Ectodermal cell (in vitro differentiated cells): ENCODE measurements around the gene CDR2.

ENCODE experiments used
- H3K27ac ChIP-seq: 2 replicates; pipeline ENCODE4 v1.7.0; 2013; ENCODE audit warnings: mild to moderate bottlenecking, low read depth, low read length; ENCODE audit not compliant: insufficient read depth, poor library complexity, severe bottlenecking
- H3K27me3 ChIP-seq: 2 replicates; pipeline ENCODE4 v1.7.0; 2013; ENCODE audit warnings: mild to moderate bottlenecking, low read length; ENCODE audit not compliant: insufficient read depth, control insufficient read depth, poor library complexity, severe bottlenecking
- H3K36me3 ChIP-seq: one replicate; pipeline ENCODE4 v1.7.0; 2013; ENCODE audit warnings: low read length; ENCODE audit not compliant: control insufficient read depth, insufficient read depth
- H3K4me1 ChIP-seq: one replicate; pipeline ENCODE4 v1.7.0; 2013; ENCODE audit warnings: low read length; ENCODE audit not compliant: control insufficient read depth, insufficient read depth
- H3K4me3 ChIP-seq: 2 replicates; pipeline ENCODE4 v1.7.0; 2013; ENCODE audit warnings: low read depth, low read length, control low read depth; ENCODE audit not compliant: insufficient read depth
- H3K9me3 ChIP-seq: 2 replicates; pipeline ENCODE4 v1.7.0; 2013; ENCODE audit warnings: mild to moderate bottlenecking, low read length, moderate library complexity; ENCODE audit not compliant: control insufficient read depth
- WGBS, 2 experiments: methylation state at CpG; one replicate each; pipeline ENCODE4 v1.1.7; 2013; ENCODE audit warnings: missing lambda C conversion rate in 2 of 2; 5-methylcytosine and 5-hydroxymethylcytosine counted together

Gene CDR2

GRCh38 chr16:22337045-22337444, 37.4 kb downstream of the CDR2 start:
- H3K4me3 ChIP-seq: no peak overlapping the region
- H3K27me3 ChIP-seq: no peaks in the 10 kb centered on the region
- no peaks in the 10 kb centered on the region for H3K9me3 ChIP-seq
- peaks cover 23% of the 10 kb centered on the region for H3K36me3 ChIP-seq
- H3K4me1 ChIP-seq: no peaks in the 10 kb centered on the region
- H3K27ac ChIP-seq: no peak overlapping the region

- no peaks in the 10 kb centered on the region for H3K9me3 ChIP-seq
- peaks cover 27% of the 10 kb centered on the region for H3K36me3 ChIP-seq
- no peak overlapping the region for H3K4me3 ChIP-seq
- no peaks in the 10 kb centered on the region for H3K4me1 ChIP-seq
- no peaks in the 10 kb centered on the region for H3K27me3 ChIP-seq
- H3K27ac ChIP-seq: no peak overlapping the region
Measured at GRCh38 chr16:22336581-22336980, 37.8 kb downstream of the CDR2 start.

GRCh38 chr16:22335668-22336246, 38.7 kb downstream of the CDR2 start:
- Histone ChIP-seq H3K4me1 (no peaks in the 10 kb centered on the region), H3K9me3 (no peaks in the 10 kb centered on the region), H3K27ac (no peak overlapping the region), H3K36me3 (peaks cover 34% of the 10 kb centered on the region), H3K4me3 (no peak overlapping the region), H3K27me3 (no peaks in the 10 kb centered on the region)
- 92 to 93% methylated on average over 3 of the region's 3 CpGs for WGBS, 2 experiments

GRCh38 chr16:22333457-22333994, 40.9 kb downstream of the CDR2 start:
- 76% methylated on average over 6 of the region's 6 CpGs for WGBS, 2 experiments
- peaks cover 35% of the 10 kb centered on the region for H3K36me3 ChIP-seq
- no peaks in the 10 kb centered on the region for H3K4me1 ChIP-seq

GRCh38 chr16:22330326-22330725, 44.1 kb downstream of the CDR2 start:
- Histone ChIP-seq H3K36me3 (peaks cover 40% of the 10 kb centered on the region), H3K27me3 (no peaks in the 10 kb centered on the region), H3K4me3 (no peak overlapping the region), H3K4me1 (no peaks in the 10 kb centered on the region), H3K9me3 (no peaks in the 10 kb centered on the region), H3K27ac (no peak overlapping the region)
- 94 to 95% methylated on average over 4 of the region's 4 CpGs for WGBS, 2 experiments

More at GRCh38 chr16:22333457-22333994, 40.9 kb downstream of the CDR2 start:
- no peak overlapping the region for H3K4me3 ChIP-seq
- no peaks in the 10 kb centered on the region for H3K27me3 ChIP-seq
- H3K27ac ChIP-seq: no peak overlapping the region
- no peaks in the 10 kb centered on the region for H3K9me3 ChIP-seq

- no peak overlapping the region for H3K27ac ChIP-seq
- peaks cover 36% of the 10 kb centered on the region for H3K36me3 ChIP-seq
- H3K27me3 ChIP-seq: no peaks in the 10 kb centered on the region
- WGBS, 2 experiments: 95 to 96% methylated on average over 9 of the region's 9 CpGs
- H3K9me3 ChIP-seq: no peaks in the 10 kb centered on the region
- no peak overlapping the region for H3K4me3 ChIP-seq
- H3K4me1 ChIP-seq: no peaks in the 10 kb centered on the region
Measured at GRCh38 chr16:22329199-22329695, 45.2 kb downstream of the CDR2 start.

- H3K4me3 ChIP-seq: no peak overlapping the region
- H3K36me3 ChIP-seq: peaks cover 28% of the 10 kb centered on the region
- H3K27ac ChIP-seq: no peak overlapping the region
- no peaks in the 10 kb centered on the region for H3K27me3 ChIP-seq
- H3K9me3 ChIP-seq: no peaks in the 10 kb centered on the region
- 91 to 95% methylated on average over 10 of the region's 10 CpGs for WGBS, 2 experiments
- no peaks in the 10 kb centered on the region for H3K4me1 ChIP-seq
Measured at GRCh38 chr16:22328081-22328725, 46.2 kb downstream of the CDR2 start.

GRCh38 chr16:22327446-22327775, 47.0 kb downstream of the CDR2 start:
- peaks cover 28% of the 10 kb centered on the region for H3K36me3 ChIP-seq
- 95% methylated on average over 6 of the region's 6 CpGs for WGBS, 2 experiments
- no peak overlapping the region for H3K27ac ChIP-seq

GRCh38 chr16:22326771-22327445, 47.5 kb downstream of the CDR2 start:
- H3K4me1 ChIP-seq: no peaks in the 10 kb centered on the region
- H3K9me3 ChIP-seq: no peaks in the 10 kb centered on the region
- no peaks in the 10 kb centered on the region for H3K27me3 ChIP-seq
- H3K4me3 ChIP-seq: no peak overlapping the region
- H3K27ac ChIP-seq: no peak overlapping the region
- peaks cover 24% of the 10 kb centered on the region for H3K36me3 ChIP-seq
- 95 to 96% methylated on average over 13 of the region's 13 CpGs for WGBS, 2 experiments

More at GRCh38 chr16:22327446-22327775, 47.0 kb downstream of the CDR2 start:
- Histone ChIP-seq H3K27me3 (no peaks in the 10 kb centered on the region), H3K9me3 (no peaks in the 10 kb centered on the region), H3K4me3 (no peak overlapping the region), H3K4me1 (no peaks in the 10 kb centered on the region)

GRCh38 chr16:22326369-22326652, 48.1 kb downstream of the CDR2 start:
- Histone ChIP-seq H3K4me3 (no peak overlapping the region), H3K36me3 (peaks cover 18% of the 10 kb centered on the region), H3K27ac (no peak overlapping the region), H3K4me1 (no peaks in the 10 kb centered on the region), H3K9me3 (no peaks in the 10 kb centered on the region), H3K27me3 (no peaks in the 10 kb centered on the region)
- WGBS, 2 experiments: 93% methylated on average over 4 of the region's 4 CpGs
